DND-41 (cell line): ENCODE data around the gene AGR3.

Source experiments
- ATAC-seq: fragments of 200-7000 bp; cut with Tn5 transposase; 3 replicates; pipeline ENCODE4 v1.9.1; 2021; ENCODE audit warnings: low read depth; ENCODE audit not compliant: insufficient read depth
- DNase-seq: peaks from one replicate; pipeline ENCODE4 v3.0.0-alpha.2; 2020
- H2AFZ ChIP-seq: 2 replicates; pipeline ENCODE4 v1.6.0; 2012; ENCODE audit warnings: low read depth, low read length
- H3K27ac ChIP-seq: 2 replicates; pipeline ENCODE4 v1.5.1; 2012; ENCODE audit warnings: low read length, inconsistent platforms
- H3K27me3 ChIP-seq: fragments of 200-600 bp; sonication (generic); 2 replicates; pipeline ENCODE4 v1.6.0; 2012; ENCODE audit warnings: low read length, mild to moderate bottlenecking, inconsistent platforms; ENCODE audit not compliant: insufficient read depth, poor library complexity
- H3K36me3 ChIP-seq: 2 replicates; pipeline ENCODE4 v1.5.1; 2012; ENCODE audit warnings: low read length, inconsistent platforms; ENCODE audit not compliant: insufficient read depth
- H3K4me1 ChIP-seq: 2 replicates; pipeline ENCODE4 v1.5.1; 2012; ENCODE audit warnings: mild to moderate bottlenecking, low read length; ENCODE audit not compliant: insufficient read depth
- H3K4me2 ChIP-seq: 2 replicates; pipeline ENCODE4 v1.6.0; 2012; ENCODE audit warnings: mild to moderate bottlenecking, moderate library complexity, low read length, inconsistent platforms; ENCODE audit not compliant: insufficient read depth
- H3K4me3 ChIP-seq, 2 experiments: fragments of 200-600 bp in 1 of 2; shearing (Covaris generic) in 1 of 2; 2 replicates each; pipeline ENCODE4 v1.5.1; 2012 to 2016; ENCODE audit warnings: inconsistent platforms in 2 of 2, low read length in 2 of 2, mild to moderate bottlenecking in 2 of 2, low read depth in 1 of 2, moderate library complexity in 1 of 2
- H3K79me2 ChIP-seq: 2 replicates; pipeline ENCODE4 v1.6.0; 2012; ENCODE audit warnings: low read length, inconsistent platforms; ENCODE audit not compliant: insufficient read depth
- H3K9ac ChIP-seq: 2 replicates; pipeline ENCODE4 v1.6.0; 2012; ENCODE audit warnings: low read depth, mild to moderate bottlenecking, inconsistent platforms, low read length, moderate library complexity
- H3K9me3 ChIP-seq: 2 replicates; pipeline ENCODE4 v1.5.1; 2012; ENCODE audit warnings: low read length, moderate library complexity, mild to moderate bottlenecking, inconsistent platforms; ENCODE audit not compliant: insufficient read depth, severe bottlenecking
- H4K20me1 ChIP-seq: 2 replicates; pipeline ENCODE4 v1.6.0; 2012; ENCODE audit warnings: low read length; ENCODE audit not compliant: insufficient read depth
- CTCF ChIP-seq: IDR thresholded peaks from 2 replicates; pipeline ENCODE4 v1.5.1; 2012; ENCODE audit warnings: borderline replicate concordance, low read length, moderate library complexity, mild to moderate bottlenecking; ENCODE audit not compliant: poor library complexity, severe bottlenecking; ENCODE audit errors: extremely low read depth
- EZH2 ChIP-seq: IDR thresholded peaks from 3 replicates; pipeline ENCODE4 v1.6.1; 2012; ENCODE audit warnings: borderline replicate concordance, low read depth, mild to moderate bottlenecking, moderate library complexity, low read length, inconsistent platforms; ENCODE audit not compliant: severe bottlenecking

AGR3 gene

GRCh38 chr7:16879181-16879580 is 2.6 kb downstream of the AGR3 start:
- no peak overlapping the region for H3K4me3 ChIP-seq
- H3K27me3 ChIP-seq = no peaks in the 10 kb centered on the region
- no peak overlapping the region for H3K4me2 ChIP-seq
- no peak overlapping the region for H2AFZ ChIP-seq
- no peak overlapping the region for H3K27ac ChIP-seq
- TF ChIP-seq CTCF (no peak), EZH2 (no peak)
- no peaks in the 10 kb centered on the region for H3K9me3 ChIP-seq
- ATAC-seq (no peak), DNase-seq (no peak)
- no peaks in the 10 kb centered on the region for H3K36me3 ChIP-seq
- no peak overlapping the region for H3K9ac ChIP-seq
- H3K4me1 ChIP-seq = no peaks in the 10 kb centered on the region
- no peaks in the 10 kb centered on the region for H4K20me1 ChIP-seq
- H3K79me2 ChIP-seq = no peaks in the 10 kb centered on the region

GRCh38 chr7:16875861-16876260 is 5.9 kb downstream of the AGR3 start:
- Histone ChIP-seq H3K4me3 (no peak overlapping the region), H3K4me1 (no peaks in the 10 kb centered on the region), H3K36me3 (no peaks in the 10 kb centered on the region), H2AFZ (no peak overlapping the region), H3K9ac (no peak overlapping the region), H3K4me2 (no peak overlapping the region), H3K9me3 (no peaks in the 10 kb centered on the region), H3K79me2 (no peaks in the 10 kb centered on the region), H3K27ac (no peak overlapping the region), H3K27me3 (no peaks in the 10 kb centered on the region), H4K20me1 (no peaks in the 10 kb centered on the region)
- TF ChIP-seq EZH2 (no peak), CTCF (no peak)
- no peak for ATAC-seq
- DNase-seq = no peak

GRCh38 chr7:16874066-16874465 is 7.7 kb downstream of the AGR3 start:
- no peaks in the 10 kb centered on the region for H3K79me2 ChIP-seq
- H3K4me2 ChIP-seq = no peak overlapping the region

More at GRCh38 chr7:16874066-16874465, 7.7 kb downstream of the AGR3 start:
- Histone ChIP-seq H3K27ac (no peak overlapping the region), H3K9ac (no peak overlapping the region), H3K9me3 (no peaks in the 10 kb centered on the region), H3K4me3 (no peak overlapping the region), H3K27me3 (no peaks in the 10 kb centered on the region), H2AFZ (no peak overlapping the region), H4K20me1 (no peaks in the 10 kb centered on the region), H3K36me3 (no peaks in the 10 kb centered on the region), H3K4me1 (no peaks in the 10 kb centered on the region)
- TF ChIP-seq CTCF (no peak), EZH2 (no peak)
- DNase-seq (no peak), ATAC-seq (no peak)
